GM23338 (cell line): Measurements from ENCODE around the gene COL6A3. TPM values are rescaled to one million over a fixed set of nuclear protein-coding genes. Genes with fewer than 3 reads are reported as not detected.

ENCODE experiments used
- ATAC-seq: fragments of 200-7000 bp; cut with Tn5 transposase; 3 replicates; pipeline ENCODE4 v1.9.1; 2020
- DNase-seq: peaks from one replicate; pipeline ENCODE4 v3.0.0-alpha.2; 2015; ENCODE audit warnings: low spot score
- H2AFZ ChIP-seq: fragments of 200-600 bp; sonication (generic); 2 replicates; pipeline ENCODE4 v1.8.0; 2016; ENCODE audit warnings: antibody characterized with exemption, mild to moderate bottlenecking, moderate library complexity
- H3F3A ChIP-seq: fragments of 200-600 bp; sonication (generic); replicated peaks from 2 replicates; pipeline ENCODE4 v1.8.0; 2017; ENCODE audit warnings: antibody characterized with exemption, mixed run types, low read depth
- H3K27ac ChIP-seq: fragments of 200-600 bp; sonication (generic); 2 replicates; pipeline ENCODE4 v1.6.1; 2016; ENCODE audit warnings: low read depth
- H3K27me3 ChIP-seq: fragments of 200-600 bp; sonication (generic); 2 replicates; pipeline ENCODE4 v1.8.0; 2016; ENCODE audit warnings: mild to moderate bottlenecking, mixed run types, moderate library complexity; ENCODE audit not compliant: insufficient read depth
- H3K36me3 ChIP-seq: fragments of 200-600 bp; sonication (generic); 2 replicates; pipeline ENCODE4 v1.8.0; 2016; ENCODE audit warnings: mild to moderate bottlenecking; ENCODE audit not compliant: insufficient read depth
- H3K4me1 ChIP-seq: fragments of 200-600 bp; sonication (generic); 2 replicates; pipeline ENCODE4 v1.8.0; 2016; ENCODE audit warnings: mild to moderate bottlenecking, moderate library complexity; ENCODE audit not compliant: insufficient read depth
- H3K4me2 ChIP-seq: fragments of 200-600 bp; sonication (generic); 2 replicates; pipeline ENCODE4 v1.7.1; 2017; ENCODE audit warnings: mixed run types
- H3K4me3 ChIP-seq: fragments of 200-600 bp; sonication (generic); 2 replicates; pipeline ENCODE4 v1.6.1; 2016; ENCODE audit warnings: mixed run types
- H3K79me2 ChIP-seq: fragments of 200-600 bp; sonication (generic); replicated peaks from 2 replicates; pipeline ENCODE4 v1.8.0; 2017; ENCODE audit warnings: mild to moderate bottlenecking; ENCODE audit not compliant: insufficient read depth
- H3K9me2 ChIP-seq: fragments of 200-600 bp; sonication (generic); 2 replicates; pipeline ENCODE4 v1.8.0; 2017; ENCODE audit not compliant: insufficient read depth
- H4K20me1 ChIP-seq: fragments of 200-600 bp; sonication (generic); replicated peaks from 2 replicates; pipeline ENCODE4 v1.8.0; 2017; ENCODE audit warnings: mild to moderate bottlenecking; ENCODE audit not compliant: insufficient read depth
- H3K27ac Mint-ChIP-seq: 2 replicates; pipeline ENCODE4 v1.8.0; 2020; ENCODE audit warnings: inconsistent platforms, mild to moderate bottlenecking, moderate library complexity, mixed read lengths
- H3K27me3 Mint-ChIP-seq: 3 replicates; pipeline ENCODE4 v1.8.0; 2022; ENCODE audit warnings: low read depth, mild to moderate bottlenecking, moderate library complexity, mixed read lengths, inconsistent platforms; ENCODE audit not compliant: insufficient read depth, poor library complexity
- H3K36me3 Mint-ChIP-seq: 3 replicates; pipeline ENCODE4 v1.8.0; 2021; ENCODE audit warnings: low read depth, mild to moderate bottlenecking, inconsistent platforms, moderate library complexity, mixed read lengths
- H3K4me1 Mint-ChIP-seq: 3 replicates; pipeline ENCODE4 v1.8.0; 2020; ENCODE audit warnings: mild to moderate bottlenecking, inconsistent platforms, mixed read lengths
- H3K4me3 Mint-ChIP-seq: 3 replicates; pipeline ENCODE4 v1.8.0; 2021; ENCODE audit warnings: moderate library complexity, mild to moderate bottlenecking, inconsistent platforms, mixed read lengths
- H3K9me3 Mint-ChIP-seq: 3 replicates; pipeline ENCODE4 v1.8.0; 2020; ENCODE audit warnings: moderate library complexity, mild to moderate bottlenecking, inconsistent platforms, mixed read lengths
- JUNB ChIP-seq: IDR thresholded peaks from one replicate; pipeline ENCODE4 v1.6.1; 2016; ENCODE audit warnings: antibody characterized with exemption; ENCODE audit not compliant: unreplicated experiment
- STAT1 ChIP-seq: IDR thresholded peaks from one replicate; pipeline ENCODE4 v1.6.1; 2016; ENCODE audit warnings: antibody characterized with exemption; ENCODE audit not compliant: unreplicated experiment
- polyA plus RNA-seq: library from polyadenylated mRNA; unstranded; fragments of >200 nt; fragmentation: Nextera tagmentation; extraction: Ambion mirVana; gene quantifications from 2 replicates; pipeline ENCODE4 v1.2.1, GENCODE V29; 2016
- total RNA-seq: library from RNA; depleted of rRNA; stranded (reverse); fragments of >200 nt; shearing (Covaris generic); gene quantifications from 2 replicates; pipeline ENCODE4 v1.2.3, GENCODE V29; 2014
- TF ChIP-seq, protein P1 (sequence below): fragments of 250-450 bp; sonication (Bioruptor Pico); IDR thresholded peaks from 2 replicates; pipeline ENCODE4 v1.5.0; 2020; ENCODE audit warnings: mild to moderate bottlenecking, moderate library complexity
- TF ChIP-seq, protein P2 (sequence below): IDR thresholded peaks from 2 replicates; pipeline ENCODE4 v1.6.1; 2016; ENCODE audit warnings: antibody characterized with exemption
- TF ChIP-seq, protein P3 (sequence below): IDR thresholded peaks from one replicate; pipeline ENCODE4 v1.6.1; 2018; ENCODE audit warnings: antibody characterized with exemption; ENCODE audit not compliant: unreplicated experiment

The COL6A3 gene
- total and polyA plus RNA-seq, 2 experiments from 2014 or later, result 1.2 to 7.3 TPM

DNA sequence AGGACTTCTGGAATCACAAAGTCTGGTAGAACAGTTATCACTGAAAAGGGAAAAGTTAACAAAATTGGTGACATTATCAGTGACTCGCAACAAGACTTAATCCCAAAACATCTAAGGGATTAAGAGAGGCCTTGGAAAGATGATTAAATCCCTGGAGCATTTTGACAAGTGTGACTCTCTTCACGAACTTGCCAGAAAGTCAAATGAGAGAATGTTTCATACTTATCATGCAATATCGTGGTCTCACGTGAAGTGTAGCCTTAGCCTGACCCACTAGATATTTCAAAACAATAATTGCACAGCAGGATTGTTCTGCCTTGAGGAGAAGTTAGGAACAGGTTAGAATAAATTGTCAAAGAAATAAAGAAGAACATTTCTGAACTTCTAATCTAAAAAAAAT is 104.5 kb downstream of the COL6A3 start (continued):
- TF ChIP-seq, protein P1, sequence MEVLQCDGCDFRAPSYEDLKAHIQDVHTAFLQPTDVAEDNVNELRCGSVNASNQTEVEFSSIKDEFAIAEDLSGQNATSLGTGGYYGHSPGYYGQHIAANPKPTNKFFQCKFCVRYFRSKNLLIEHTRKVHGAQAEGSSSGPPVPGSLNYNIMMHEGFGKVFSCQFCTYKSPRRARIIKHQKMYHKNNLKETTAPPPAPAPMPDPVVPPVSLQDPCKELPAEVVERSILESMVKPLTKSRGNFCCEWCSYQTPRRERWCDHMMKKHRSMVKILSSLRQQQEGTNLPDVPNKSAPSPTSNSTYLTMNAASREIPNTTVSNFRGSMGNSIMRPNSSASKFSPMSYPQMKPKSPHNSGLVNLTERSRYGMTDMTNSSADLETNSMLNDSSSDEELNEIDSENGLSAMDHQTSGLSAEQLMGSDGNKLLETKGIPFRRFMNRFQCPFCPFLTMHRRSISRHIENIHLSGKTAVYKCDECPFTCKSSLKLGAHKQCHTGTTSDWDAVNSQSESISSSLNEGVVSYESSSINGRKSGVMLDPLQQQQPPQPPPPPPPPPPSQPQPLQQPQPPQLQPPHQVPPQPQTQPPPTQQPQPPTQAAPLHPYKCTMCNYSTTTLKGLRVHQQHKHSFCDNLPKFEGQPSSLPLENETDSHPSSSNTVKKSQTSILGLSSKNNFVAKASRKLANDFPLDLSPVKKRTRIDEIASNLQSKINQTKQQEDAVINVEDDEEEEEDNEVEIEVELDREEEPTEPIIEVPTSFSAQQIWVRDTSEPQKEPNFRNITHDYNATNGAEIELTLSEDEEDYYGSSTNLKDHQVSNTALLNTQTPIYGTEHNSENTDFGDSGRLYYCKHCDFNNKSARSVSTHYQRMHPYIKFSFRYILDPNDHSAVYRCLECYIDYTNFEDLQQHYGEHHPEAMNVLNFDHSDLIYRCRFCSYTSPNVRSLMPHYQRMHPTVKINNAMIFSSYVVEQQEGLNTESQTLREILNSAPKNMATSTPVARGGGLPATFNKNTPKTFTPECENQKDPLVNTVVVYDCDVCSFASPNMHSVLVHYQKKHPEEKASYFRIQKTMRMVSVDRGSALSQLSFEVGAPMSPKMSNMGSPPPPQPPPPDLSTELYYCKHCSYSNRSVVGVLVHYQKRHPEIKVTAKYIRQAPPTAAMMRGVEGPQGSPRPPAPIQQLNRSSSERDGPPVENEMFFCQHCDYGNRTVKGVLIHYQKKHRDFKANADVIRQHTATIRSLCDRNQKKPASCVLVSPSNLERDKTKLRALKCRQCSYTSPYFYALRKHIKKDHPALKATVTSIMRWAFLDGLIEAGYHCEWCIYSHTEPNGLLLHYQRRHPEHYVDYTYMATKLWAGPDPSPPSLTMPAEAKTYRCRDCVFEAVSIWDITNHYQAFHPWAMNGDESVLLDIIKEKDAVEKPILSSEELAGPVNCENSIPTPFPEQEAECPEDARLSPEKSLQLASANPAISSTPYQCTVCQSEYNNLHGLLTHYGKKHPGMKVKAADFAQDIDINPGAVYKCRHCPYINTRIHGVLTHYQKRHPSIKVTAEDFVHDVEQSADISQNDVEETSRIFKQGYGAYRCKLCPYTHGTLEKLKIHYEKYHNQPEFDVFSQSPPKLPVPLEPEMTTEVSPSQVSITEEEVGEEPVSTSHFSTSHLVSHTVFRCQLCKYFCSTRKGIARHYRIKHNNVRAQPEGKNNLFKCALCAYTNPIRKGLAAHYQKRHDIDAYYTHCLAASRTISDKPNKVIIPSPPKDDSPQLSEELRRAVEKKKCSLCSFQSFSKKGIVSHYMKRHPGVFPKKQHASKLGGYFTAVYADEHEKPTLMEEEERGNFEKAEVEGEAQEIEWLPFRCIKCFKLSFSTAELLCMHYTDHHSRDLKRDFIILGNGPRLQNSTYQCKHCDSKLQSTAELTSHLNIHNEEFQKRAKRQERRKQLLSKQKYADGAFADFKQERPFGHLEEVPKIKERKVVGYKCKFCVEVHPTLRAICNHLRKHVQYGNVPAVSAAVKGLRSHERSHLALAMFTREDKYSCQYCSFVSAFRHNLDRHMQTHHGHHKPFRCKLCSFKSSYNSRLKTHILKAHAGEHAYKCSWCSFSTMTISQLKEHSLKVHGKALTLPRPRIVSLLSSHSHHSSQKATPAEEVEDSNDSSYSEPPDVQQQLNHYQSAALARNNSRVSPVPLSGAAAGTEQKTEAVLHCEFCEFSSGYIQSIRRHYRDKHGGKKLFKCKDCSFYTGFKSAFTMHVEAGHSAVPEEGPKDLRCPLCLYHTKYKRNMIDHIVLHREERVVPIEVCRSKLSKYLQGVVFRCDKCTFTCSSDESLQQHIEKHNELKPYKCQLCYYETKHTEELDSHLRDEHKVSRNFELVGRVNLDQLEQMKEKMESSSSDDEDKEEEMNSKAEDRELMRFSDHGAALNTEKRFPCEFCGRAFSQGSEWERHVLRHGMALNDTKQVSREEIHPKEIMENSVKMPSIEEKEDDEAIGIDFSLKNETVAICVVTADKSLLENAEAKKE, result no peak
- no peak for TF ChIP-seq JUNB
- TF ChIP-seq, protein P2, sequence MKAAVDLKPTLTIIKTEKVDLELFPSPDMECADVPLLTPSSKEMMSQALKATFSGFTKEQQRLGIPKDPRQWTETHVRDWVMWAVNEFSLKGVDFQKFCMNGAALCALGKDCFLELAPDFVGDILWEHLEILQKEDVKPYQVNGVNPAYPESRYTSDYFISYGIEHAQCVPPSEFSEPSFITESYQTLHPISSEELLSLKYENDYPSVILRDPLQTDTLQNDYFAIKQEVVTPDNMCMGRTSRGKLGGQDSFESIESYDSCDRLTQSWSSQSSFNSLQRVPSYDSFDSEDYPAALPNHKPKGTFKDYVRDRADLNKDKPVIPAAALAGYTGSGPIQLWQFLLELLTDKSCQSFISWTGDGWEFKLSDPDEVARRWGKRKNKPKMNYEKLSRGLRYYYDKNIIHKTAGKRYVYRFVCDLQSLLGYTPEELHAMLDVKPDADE, result no peak
- TF ChIP-seq, protein P3, sequence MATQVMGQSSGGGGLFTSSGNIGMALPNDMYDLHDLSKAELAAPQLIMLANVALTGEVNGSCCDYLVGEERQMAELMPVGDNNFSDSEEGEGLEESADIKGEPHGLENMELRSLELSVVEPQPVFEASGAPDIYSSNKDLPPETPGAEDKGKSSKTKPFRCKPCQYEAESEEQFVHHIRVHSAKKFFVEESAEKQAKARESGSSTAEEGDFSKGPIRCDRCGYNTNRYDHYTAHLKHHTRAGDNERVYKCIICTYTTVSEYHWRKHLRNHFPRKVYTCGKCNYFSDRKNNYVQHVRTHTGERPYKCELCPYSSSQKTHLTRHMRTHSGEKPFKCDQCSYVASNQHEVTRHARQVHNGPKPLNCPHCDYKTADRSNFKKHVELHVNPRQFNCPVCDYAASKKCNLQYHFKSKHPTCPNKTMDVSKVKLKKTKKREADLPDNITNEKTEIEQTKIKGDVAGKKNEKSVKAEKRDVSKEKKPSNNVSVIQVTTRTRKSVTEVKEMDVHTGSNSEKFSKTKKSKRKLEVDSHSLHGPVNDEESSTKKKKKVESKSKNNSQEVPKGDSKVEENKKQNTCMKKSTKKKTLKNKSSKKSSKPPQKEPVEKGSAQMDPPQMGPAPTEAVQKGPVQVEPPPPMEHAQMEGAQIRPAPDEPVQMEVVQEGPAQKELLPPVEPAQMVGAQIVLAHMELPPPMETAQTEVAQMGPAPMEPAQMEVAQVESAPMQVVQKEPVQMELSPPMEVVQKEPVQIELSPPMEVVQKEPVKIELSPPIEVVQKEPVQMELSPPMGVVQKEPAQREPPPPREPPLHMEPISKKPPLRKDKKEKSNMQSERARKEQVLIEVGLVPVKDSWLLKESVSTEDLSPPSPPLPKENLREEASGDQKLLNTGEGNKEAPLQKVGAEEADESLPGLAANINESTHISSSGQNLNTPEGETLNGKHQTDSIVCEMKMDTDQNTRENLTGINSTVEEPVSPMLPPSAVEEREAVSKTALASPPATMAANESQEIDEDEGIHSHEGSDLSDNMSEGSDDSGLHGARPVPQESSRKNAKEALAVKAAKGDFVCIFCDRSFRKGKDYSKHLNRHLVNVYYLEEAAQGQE, result no peak

DNA sequence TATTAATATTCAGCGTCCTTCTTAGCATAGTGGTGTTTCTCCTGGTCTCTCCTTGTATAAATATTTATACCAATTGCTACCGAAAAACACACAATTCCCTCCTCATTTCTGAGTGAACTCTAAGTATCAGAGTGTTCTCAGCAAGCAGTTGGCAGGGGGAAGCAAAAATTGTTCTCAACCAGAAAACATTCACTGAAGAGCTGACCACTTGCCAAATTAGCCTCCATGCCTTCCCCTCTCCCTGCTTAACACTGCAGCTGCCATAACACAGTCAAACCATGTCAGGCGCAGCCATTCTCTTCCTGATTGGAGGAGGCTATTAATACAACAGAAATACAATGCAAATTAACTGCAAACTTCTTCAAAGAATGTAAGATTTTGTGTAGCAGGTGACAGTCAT is 105.0 kb downstream of the COL6A3 start:
- Histone ChIP-seq H3K4me3 (no peak overlapping the region), H3K79me2 (no peaks in the 10 kb centered on the region), H4K20me1 (no peaks in the 10 kb centered on the region), H3F3A (no peaks in the 10 kb centered on the region), H2AFZ (no peak overlapping the region), H3K27ac (no peak overlapping the region), H3K36me3 (no peaks in the 10 kb centered on the region), H3K4me1 (no peaks in the 10 kb centered on the region), H3K27me3 (no peaks in the 10 kb centered on the region), H3K4me2 (no peak overlapping the region), H3K9me2 (0 out of 2 replicates have a peak, but pooled peaks cover 7% of the 10 kb centered on the region)
- ATAC-seq (no peak), DNase-seq (no peak)
- H3K36me3 Mint-ChIP-seq, result peaks cover 5% of the 10 kb centered on the region; the same call in 2 of the 3 replicates
- no peak overlapping the region for H3K27ac Mint-ChIP-seq
- H3K4me1 Mint-ChIP-seq, result no peaks in the 10 kb centered on the region; the same call in 2 of the 3 replicates
- H3K4me3 Mint-ChIP-seq, result no peak overlapping the region
- H3K27me3 Mint-ChIP-seq, result no peaks in the 10 kb centered on the region
- H3K9me3 Mint-ChIP-seq, result peaks cover 10% of the 10 kb centered on the region
- TF ChIP-seq, protein P1, result no peak
- no peak for TF ChIP-seq STAT1
